ENCODE results near the gene CUX1. TPM values are rescaled to one million over a fixed set of nuclear protein-coding genes. Genes with fewer than 3 reads are reported as not detected.

The CUX1 gene
- total RNA-seq, 2 donors from 2014 or later = 42.0 to 47.5 TPM

DNA sequence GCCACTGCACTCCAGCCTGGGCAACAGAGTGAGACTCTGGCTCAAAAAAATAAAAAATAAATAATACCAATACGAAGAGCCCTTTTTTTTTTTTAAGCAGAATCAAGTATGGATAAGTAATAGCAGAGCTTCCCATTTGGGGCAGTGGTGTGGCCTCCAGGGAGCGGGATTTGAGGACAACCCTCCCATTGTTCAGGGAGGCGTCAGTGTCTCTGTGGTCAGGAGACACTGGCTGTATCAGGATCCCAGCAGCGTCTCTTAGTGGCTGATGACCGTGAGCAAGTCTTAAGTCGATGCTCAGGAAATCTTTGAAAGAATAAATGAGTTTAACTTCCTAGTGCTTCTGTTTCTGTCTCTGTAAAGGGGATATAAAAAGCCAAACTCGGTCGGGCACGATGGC, 444.0 kb downstream of the CUX1 start:
- DNase-seq (no peak), ATAC-seq (no peak)
- H3K27me3 ChIP-seq = no peaks in the 10 kb centered on the region
- WGBS, 2 donors = 80 to 84% methylated on average over 9 of the region's 9 CpGs
- H3K27ac ChIP-seq = no peak overlapping the region
- H3K4me3 ChIP-seq = no peak overlapping the region
- no peaks in the 10 kb centered on the region for H3K9me3 ChIP-seq
- no peaks in the 10 kb centered on the region for H3K36me3 ChIP-seq (replicated peaks in 1 of 2; ENCODE audit: insufficient read depth in 1 of 2, low read depth in 2 of 2)
- intact Hi-C loops (cut with DNase I) = no loop called here
- TF ChIP-seq, protein P1, sequence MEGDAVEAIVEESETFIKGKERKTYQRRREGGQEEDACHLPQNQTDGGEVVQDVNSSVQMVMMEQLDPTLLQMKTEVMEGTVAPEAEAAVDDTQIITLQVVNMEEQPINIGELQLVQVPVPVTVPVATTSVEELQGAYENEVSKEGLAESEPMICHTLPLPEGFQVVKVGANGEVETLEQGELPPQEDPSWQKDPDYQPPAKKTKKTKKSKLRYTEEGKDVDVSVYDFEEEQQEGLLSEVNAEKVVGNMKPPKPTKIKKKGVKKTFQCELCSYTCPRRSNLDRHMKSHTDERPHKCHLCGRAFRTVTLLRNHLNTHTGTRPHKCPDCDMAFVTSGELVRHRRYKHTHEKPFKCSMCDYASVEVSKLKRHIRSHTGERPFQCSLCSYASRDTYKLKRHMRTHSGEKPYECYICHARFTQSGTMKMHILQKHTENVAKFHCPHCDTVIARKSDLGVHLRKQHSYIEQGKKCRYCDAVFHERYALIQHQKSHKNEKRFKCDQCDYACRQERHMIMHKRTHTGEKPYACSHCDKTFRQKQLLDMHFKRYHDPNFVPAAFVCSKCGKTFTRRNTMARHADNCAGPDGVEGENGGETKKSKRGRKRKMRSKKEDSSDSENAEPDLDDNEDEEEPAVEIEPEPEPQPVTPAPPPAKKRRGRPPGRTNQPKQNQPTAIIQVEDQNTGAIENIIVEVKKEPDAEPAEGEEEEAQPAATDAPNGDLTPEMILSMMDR (IDR thresholded peaks at IDR 0.05) = no peak
- no peak for TF ChIP-seq POLR2A (IDR thresholded peaks at IDR 0.05)
- no peaks in the 10 kb centered on the region for H3K4me1 ChIP-seq

DNA sequence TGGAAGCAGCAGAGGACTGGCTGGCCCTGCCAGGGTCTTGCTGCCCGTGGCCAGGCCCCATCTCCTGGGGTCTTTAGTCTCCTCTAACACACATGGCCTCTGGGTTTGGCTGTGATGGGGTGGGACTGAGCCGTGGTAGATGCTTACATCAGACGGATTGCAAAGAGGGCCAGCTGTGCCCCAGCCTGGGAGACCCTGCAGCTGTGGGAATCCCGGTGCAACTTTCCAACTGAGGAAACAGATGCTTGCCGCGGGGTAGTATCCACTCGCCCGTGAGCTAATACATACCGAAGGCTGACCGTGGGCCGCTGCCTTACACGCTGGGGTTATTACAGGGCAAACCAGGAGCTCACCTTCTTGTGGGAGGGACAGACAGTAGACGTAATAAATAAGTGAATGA, 445.1 kb downstream of the CUX1 start:
- TF ChIP-seq, protein P1 (IDR thresholded peaks at IDR 0.05) = no peak
- TF ChIP-seq POLR2A (IDR thresholded peaks at IDR 0.05) = no peak
- Histone ChIP-seq H3K27me3 (no peaks in the 10 kb centered on the region), H3K4me1 (no peaks in the 10 kb centered on the region), H3K27ac (no peak overlapping the region), H3K4me3 (no peak overlapping the region), H3K36me3 (replicated peaks in 1 of 2; ENCODE audit: insufficient read depth in 1 of 2, low read depth in 2 of 2) (no peaks in the 10 kb centered on the region), H3K9me3 (no peaks in the 10 kb centered on the region)
- intact Hi-C loops (cut with DNase I) = no loop called here
- WGBS, 2 donors = 82 to 83% methylated on average over 10 to 13 of the region's 13 CpGs
- DNase-seq = no peak
- ATAC-seq = no peak

DNA sequence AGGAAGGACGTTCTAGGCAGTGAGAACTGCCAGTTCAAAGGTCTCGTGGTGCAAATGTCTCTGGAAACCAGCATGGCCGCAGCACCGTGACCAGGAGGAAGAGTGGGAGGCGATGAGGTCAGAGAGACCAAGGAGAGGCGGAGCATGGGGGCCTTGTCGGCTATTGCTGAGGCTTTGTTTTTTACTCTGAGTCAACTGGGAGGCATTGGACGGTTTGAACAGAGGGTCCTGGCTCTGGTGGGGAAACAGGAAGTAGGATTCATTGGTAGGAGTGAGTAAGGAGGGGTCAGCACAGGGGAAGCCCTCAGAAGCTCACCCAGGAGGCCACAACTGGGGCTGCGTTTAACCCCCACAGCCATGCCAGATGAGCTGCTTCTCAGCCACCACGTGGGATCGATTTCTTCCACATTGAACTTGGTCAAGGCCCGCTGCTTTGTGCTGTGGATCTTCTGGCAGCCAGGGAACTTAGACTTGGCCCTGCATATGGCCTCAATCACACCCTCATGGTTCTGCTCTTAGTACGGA, 447.0 kb downstream of the CUX1 start:
- intact Hi-C loops (cut with DNase I) = no loop called here
- Histone ChIP-seq H3K4me3 (no peak overlapping the region), H3K4me1 (no peaks in the 10 kb centered on the region), H3K9me3 (no peaks in the 10 kb centered on the region), H3K27ac (no peak overlapping the region), H3K27me3 (no peaks in the 10 kb centered on the region), H3K36me3 (replicated peaks in 1 of 2; ENCODE audit: insufficient read depth in 1 of 2, low read depth in 2 of 2) (no peaks in the 10 kb centered on the region)
- ATAC-seq (no peak), DNase-seq (no peak)
- WGBS, 2 donors = 77 to 82% methylated on average over 13 of the region's 13 CpGs
- TF ChIP-seq POLR2A (IDR thresholded peaks at IDR 0.05) = no peak
- TF ChIP-seq, protein P1 (IDR thresholded peaks at IDR 0.05) = no peak

DNA sequence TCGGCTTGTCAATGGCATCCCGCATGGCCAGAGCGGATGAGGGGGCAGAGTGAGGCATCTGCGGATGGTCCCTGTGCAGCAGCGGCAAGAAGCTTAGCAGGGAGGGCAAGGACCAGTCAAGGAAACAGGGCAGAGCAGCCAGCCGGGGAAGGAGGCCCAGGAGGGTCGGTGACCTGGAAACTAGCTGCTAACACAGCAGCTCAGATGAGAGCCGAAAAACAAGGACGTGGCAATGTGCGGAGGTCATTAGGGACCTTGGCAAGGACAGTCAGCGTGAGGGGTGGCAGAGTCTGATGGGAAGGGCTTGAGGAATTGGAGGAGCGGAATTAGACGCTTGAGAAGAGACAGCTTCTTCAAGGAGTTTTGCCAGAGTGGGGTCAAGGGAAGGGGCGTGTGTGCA, 449.1 kb downstream of the CUX1 start:
- Histone ChIP-seq H3K4me1 (no peaks in the 10 kb centered on the region), H3K4me3 (no peak overlapping the region), H3K27me3 (no peaks in the 10 kb centered on the region), H3K27ac (no peak overlapping the region), H3K9me3 (no peaks in the 10 kb centered on the region), H3K36me3 (replicated peaks in 1 of 2; ENCODE audit: insufficient read depth in 1 of 2, low read depth in 2 of 2) (no peaks in the 10 kb centered on the region)
- ATAC-seq = no peak
- no peak for TF ChIP-seq POLR2A (IDR thresholded peaks at IDR 0.05)
- TF ChIP-seq, protein P1 (IDR thresholded peaks at IDR 0.05) = no peak
- WGBS, 2 donors = 86 to 87% methylated on average over 14 of the region's 14 CpGs
- DNase-seq = no peak
- intact Hi-C loops (cut with DNase I) = no loop called here

DNA sequence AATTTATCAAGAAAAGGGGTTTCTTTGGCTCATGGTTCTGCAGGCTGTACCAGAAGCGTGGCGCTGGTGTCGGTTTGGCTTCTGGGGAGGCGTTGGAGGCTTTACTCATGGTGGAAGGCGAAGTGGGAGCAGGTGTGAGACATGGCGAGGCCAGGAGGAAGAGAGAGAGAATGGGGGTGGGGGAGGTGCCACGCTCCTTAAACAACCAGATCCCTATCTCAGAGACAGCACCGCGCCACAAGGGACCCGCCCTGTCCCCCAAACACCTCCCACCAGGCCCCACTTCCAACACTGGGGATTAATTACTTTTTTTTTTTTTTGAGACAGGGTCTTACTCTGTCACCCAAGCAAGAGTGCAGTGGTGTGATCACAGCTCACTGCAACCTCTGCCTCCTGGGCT, 451.2 kb downstream of the CUX1 start:
- Histone ChIP-seq H3K36me3 (replicated peaks in 1 of 2; ENCODE audit: insufficient read depth in 1 of 2, low read depth in 2 of 2) (no peaks in the 10 kb centered on the region), H3K9me3 (no peaks in the 10 kb centered on the region), H3K4me3 (no peak overlapping the region), H3K27ac (no peak overlapping the region), H3K4me1 (no peaks in the 10 kb centered on the region), H3K27me3 (no peaks in the 10 kb centered on the region)
- ATAC-seq = no peak
- WGBS, 2 donors = 90 to 93% methylated on average over 8 to 10 of the region's 10 CpGs
- intact Hi-C loops (cut with DNase I) = no loop called here
- DNase-seq = no peak
- no peak for TF ChIP-seq POLR2A (IDR thresholded peaks at IDR 0.05)
- TF ChIP-seq, protein P1 (IDR thresholded peaks at IDR 0.05) = no peak

Data from body of pancreas (tissue), 4 donors.